ENCODE data around the gene CDKN2B-AS1.
A peak's percentile ranks its signal among the peaks of the same experiment; 100 is the strongest.

Gene CDKN2B-AS1

DNA sequence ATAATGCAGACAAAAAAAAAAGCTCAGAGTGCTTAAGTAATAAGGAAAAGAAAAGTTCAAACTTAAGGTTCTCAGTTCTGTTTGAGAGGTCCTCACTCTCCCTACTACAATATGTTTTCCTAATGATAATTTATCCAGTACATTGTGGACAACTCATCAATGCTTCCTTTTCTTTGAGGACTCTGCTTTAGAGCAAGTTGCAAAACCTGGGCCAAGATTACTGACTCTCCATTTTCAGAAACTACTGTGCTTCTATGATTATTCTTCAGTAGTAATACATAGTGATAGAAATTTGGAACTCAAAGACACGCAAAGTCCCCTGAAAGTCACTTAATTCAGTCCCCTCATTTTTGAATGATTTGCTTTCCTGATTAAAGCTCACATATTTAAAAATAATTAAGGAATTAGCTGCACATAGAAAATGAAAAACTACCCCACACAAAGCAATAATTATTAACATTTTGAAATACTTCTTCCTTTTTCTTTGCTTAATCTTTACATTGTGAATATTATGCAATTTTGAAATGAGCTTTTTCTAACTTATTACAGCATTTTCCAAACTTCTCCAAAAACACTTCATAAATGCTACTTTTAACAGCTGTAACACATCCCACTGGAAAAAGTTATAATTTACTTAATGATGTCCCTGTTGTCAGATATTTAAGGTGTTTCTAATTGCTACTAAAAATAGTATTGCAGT, 11.6 kb upstream of the CDKN2B-AS1 start:
- no peak for DNase-seq

- DNase-seq: no peak
These were observed 11.0 kb upstream of the CDKN2B-AS1 start for GRCh38 chr9:21983561-21983935.

GRCh38 chr9:21984101-21984500, 10.5 kb upstream of the CDKN2B-AS1 start:
- no peak for DNase-seq

GRCh38 chr9:21985964-21986667, 8.5 kb upstream of the CDKN2B-AS1 start:
- DNase-seq: no peak

- no peak for DNase-seq
These were observed 6.3 kb upstream of the CDKN2B-AS1 start for GRCh38 chr9:21988056-21988990.

GRCh38 chr9:21989440-21990189, 5.0 kb upstream of the CDKN2B-AS1 start:
- DNase-seq: no peak

GRCh38 chr9:21991072-21991959, 3.3 kb upstream of the CDKN2B-AS1 start:
- DNase-seq: peak in 1 of 2 experiments; percentile 46

- peak in 1 of 2 experiments; percentile 53 for DNase-seq
These were observed 1.6 kb upstream of the CDKN2B-AS1 start for GRCh38 chr9:21993007-21993406.

DNA sequence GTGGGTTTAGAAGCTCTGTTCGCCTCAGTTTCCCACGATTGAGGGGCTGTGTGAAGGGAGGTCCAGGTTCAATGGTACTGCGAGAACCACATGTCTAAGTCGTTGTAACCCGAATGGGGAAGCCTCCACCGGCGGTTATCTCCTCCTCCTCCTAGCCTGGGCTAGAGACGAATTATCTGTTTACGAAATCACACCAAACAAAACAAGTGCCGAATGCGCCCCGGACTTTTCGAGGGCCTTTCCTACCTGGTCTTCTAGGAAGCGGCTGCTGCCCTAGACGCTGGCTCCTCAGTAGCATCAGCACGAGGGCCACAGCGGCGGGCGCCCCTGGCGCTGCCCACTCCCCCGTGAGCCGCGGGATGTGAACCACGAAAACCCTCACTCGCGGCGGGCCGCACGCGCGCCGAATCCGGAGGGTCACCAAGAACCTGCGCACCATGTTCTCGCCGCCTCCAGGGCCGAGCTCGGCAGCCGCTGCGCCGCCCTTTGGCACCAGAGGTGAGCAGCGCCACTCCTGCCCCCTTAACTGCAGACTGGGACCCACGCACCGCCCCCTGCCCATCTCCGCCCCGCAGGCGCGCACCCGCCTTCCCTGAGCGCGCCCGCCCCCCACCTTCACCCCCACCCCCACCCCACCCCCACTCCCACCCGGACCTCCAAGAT, 567 bp upstream of the CDKN2B-AS1 start, which contains the start of gene CDKN2A:
CDKN2A (minus strand) TSS at position 500 of the 663 bp plus-strand sequence.
- peak; percentile 89 to 99 for DNase-seq

- DNase-seq: peak; percentile 78 to 93
These were observed 545 bp downstream of the CDKN2B-AS1 start for GRCh38 chr9:21995006-21995665.

DNA sequence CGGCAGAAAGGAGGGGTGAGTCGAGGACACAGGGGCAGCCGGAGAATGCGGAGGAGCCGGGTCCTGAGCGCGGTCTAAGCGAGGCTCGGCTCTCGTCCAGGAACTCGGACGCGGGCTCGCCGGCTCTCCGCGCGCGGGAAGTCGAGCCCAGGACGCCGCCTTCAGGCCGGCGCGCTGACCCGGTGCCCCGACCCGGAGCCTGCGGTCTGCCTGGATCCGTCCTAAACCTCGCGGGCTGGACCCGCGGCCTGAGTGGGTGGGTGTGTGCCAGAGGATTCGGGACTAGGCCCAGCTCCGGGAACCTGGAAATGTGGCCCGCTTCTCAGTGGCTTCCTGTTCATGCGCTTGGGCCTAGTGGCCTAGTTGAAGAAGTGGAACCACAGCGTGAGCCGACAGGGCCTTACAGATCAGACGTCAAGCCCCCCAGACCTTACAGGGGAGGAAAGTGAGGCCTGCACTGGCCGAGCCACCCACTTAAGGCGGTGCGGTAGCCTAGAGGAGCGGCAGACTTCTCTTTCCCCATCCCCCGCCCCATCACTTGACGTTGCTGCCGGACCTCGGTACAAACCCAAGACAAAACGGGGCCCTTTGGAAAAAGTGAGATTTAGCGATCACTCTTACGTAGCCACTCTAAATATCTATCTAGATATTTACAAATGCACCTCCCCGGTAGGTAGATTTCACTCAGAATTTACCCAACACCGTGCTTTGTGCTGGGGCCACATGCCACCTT, 1.2 kb downstream of the CDKN2B-AS1 start:
- DNase-seq: peak; percentile 39 to 87

- DNase-seq: peak; percentile 60 to 75
These were observed 1.8 kb downstream of the CDKN2B-AS1 start for GRCh38 chr9:21996438-21996837.

- peak in 1 of 2 experiments; percentile 59 for DNase-seq
These were observed 2.3 kb downstream of the CDKN2B-AS1 start for GRCh38 chr9:21996858-21997257.

GRCh38 chr9:21997480-21997879, 2.9 kb downstream of the CDKN2B-AS1 start:
- DNase-seq: no peak

- DNase-seq: no peak
These were observed 3.4 kb downstream of the CDKN2B-AS1 start for GRCh38 chr9:21998026-21998425.

DNA sequence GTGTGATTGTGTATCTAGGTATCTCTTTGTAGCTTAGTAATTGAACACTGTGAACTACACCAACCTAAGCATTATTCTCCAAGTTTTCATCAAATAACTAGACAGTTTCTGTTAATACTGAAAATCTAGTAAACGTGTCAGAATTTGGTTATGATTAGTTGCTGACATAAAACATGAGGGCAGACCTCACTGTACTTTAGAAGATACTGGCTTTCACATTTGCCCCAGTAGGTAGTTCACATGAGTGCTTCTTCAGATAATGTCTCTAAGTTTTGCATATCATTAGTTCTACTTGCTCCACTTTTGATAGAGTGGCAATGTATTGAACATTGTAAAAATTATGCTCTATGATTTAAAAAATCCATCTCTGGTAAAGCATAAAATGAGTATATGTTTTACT, 7.4 kb downstream of the CDKN2B-AS1 start:
- DNase-seq: peak in 1 of 2 experiments; percentile 29

DNA sequence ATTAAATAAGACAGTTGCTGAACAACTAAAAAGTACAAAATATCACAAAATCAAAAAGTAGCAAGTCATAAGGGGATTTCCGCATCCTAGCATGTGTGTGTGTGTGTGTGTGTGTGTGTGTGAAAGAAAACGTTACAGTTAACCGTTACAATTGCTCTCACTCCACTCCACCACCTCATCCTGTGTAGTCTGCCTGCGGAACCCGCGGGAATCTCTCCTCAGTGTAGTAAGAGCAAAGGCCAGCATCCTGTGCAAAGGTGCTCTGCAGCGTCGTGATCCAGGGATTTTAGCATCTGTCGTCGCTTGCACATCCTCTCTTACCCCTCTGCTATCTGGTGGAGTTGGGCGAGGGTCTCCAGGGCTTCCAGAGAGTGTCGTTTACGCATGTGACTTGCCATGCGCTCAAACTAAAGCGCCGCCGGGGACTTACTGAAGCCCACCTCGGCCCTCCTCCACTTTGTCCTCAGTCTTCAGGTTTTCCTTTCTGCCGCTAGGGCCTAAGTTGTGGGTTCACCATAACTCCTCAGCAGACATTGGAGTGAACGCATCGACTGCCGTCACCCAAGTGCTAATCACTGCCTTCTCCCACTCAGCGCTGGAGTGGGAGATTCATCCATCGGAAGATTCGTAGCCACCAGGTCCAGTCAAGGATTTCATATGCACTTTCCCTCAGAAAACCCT, 10.6 kb downstream of the CDKN2B-AS1 start:
- no peak for DNase-seq

DNA sequence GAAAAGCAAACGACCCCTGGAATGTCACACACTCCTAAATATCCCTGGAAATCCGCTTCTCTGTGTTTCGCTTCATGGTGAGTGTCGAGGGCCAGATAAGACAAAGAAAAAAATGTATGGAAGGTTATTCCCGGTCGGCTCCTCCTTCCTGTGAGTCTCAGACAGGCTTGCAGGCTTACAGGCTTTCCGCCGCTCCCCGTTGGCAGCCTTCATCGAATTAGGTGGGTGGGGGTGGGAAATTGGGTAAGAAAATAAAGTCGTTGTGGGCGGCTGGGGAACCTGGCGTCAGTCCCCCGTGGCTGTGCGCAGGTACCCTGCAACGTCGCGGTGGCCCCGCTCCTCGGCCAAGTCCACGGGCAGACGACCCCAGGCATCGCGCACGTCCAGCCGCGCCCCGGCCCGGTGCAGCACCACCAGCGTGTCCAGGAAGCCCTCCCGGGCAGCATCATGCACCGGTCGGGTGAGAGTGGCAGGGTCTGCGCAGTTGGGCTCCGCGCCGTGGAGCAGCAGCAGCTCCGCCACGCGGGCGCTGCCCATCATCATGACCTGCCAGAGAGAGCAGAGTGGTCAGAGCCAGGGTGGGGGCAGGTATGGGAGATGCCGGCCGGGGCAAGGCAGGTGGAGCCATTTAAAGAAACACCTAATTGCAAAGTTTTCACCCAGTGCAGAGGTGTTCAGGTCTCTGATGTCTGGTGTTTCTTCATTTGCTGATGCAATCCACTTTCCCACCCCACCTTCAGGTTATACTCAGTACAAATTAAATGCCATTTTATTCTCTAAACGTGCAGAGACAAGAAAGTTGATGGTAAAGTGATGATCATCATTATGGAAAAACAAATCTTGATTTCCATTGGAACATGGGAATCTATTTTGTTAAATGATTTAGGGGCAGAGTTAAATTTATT, 11.4 kb downstream of the CDKN2B-AS1 start:
- no peak for DNase-seq

All from NCI-H526 (cell line).